CD4-positive, alpha-beta T cell treated with Interleukin-1 beta for 1 hour (primary cell): ENCODE results near the gene MKRN2.
"Not testable (repeated sequence)": the region's sequence is repeated elsewhere in the genome, so short reads cannot be mapped to it uniquely, and the experiment has no call there.

Experiments used
- DNase-seq, 2 donors: peaks; one replicate each; pipeline ENCODE4 v3.0.0-alpha.2; 2020 to 2022

The MKRN2 gene

GRCh38 chr3:12556690-12557472 lies at the start of gene MKRN2:
MKRN2 (plus strand) TSS chr3:12557087; CDS start chr3:12557151, 64 bp downstream.
- peak; percentile 84 to 87 for DNase-seq

- DNase-seq = no peak
These were observed 49.2 kb upstream of the MKRN2 start for GRCh38 chr3:12507591-12508281.

- DNase-seq = no peak
These were observed 48.6 kb upstream of the MKRN2 start for GRCh38 chr3:12508291-12508700.

- no peak for DNase-seq
These were observed 47.4 kb upstream of the MKRN2 start for GRCh38 chr3:12509466-12509865.

- DNase-seq = no peak
These were observed 44.3 kb upstream of the MKRN2 start for GRCh38 chr3:12512534-12513118.

GRCh38 chr3:12513694-12514446 lies 43.0 kb upstream of the MKRN2 start:
- no peak for DNase-seq

GRCh38 chr3:12515631-12516030 lies 41.3 kb upstream of the MKRN2 start:
- no peak for DNase-seq

GRCh38 chr3:12516873-12517272 lies 40.0 kb upstream of the MKRN2 start:
- no peak for DNase-seq

GRCh38 chr3:12518261-12519028 lies 38.4 kb upstream of the MKRN2 start:
- DNase-seq = no peak

GRCh38 chr3:12521010-12521409 lies 35.9 kb upstream of the MKRN2 start:
- DNase-seq = no peak

- no peak for DNase-seq
These were observed 34.2 kb upstream of the MKRN2 start for GRCh38 chr3:12522721-12523120.

- DNase-seq = no peak
These were observed 29.1 kb upstream of the MKRN2 start for GRCh38 chr3:12527757-12528143.

- DNase-seq = no peak
These were observed 24.7 kb upstream of the MKRN2 start for GRCh38 chr3:12532182-12532581.

GRCh38 chr3:12536423-12536822 lies 20.5 kb upstream of the MKRN2 start:
- no peak for DNase-seq

- no peak for DNase-seq
These were observed 15.3 kb upstream of the MKRN2 start for GRCh38 chr3:12541625-12542024.

- DNase-seq = not testable (repeated sequence)
These were observed 13.4 kb upstream of the MKRN2 start for GRCh38 chr3:12543497-12543896.

GRCh38 chr3:12544652-12545472 lies 12.0 kb upstream of the MKRN2 start:
- no peak for DNase-seq

GRCh38 chr3:12545473-12545791 lies 11.5 kb upstream of the MKRN2 start, which contains the start of gene MKRN2OS:
MKRN2OS (minus strand) TSS chr3:12545499; CDS start chr3:12545464, 35 bp downstream.
- no peak for DNase-seq

GRCh38 chr3:12549971-12550760 lies 6.7 kb upstream of the MKRN2 start:
- no peak for DNase-seq

GRCh38 chr3:12553921-12554391 lies 2.9 kb upstream of the MKRN2 start:
- no peak for DNase-seq

- peak in 1 of 2 donors; percentile 12 for DNase-seq
These were observed 585 bp upstream of the MKRN2 start for GRCh38 chr3:12556314-12556689.
